ENCODE measurements around the gene ANKRD29.
A peak's percentile ranks its signal among the peaks of the same experiment; 100 is the strongest.

The ANKRD29 gene

DNA sequence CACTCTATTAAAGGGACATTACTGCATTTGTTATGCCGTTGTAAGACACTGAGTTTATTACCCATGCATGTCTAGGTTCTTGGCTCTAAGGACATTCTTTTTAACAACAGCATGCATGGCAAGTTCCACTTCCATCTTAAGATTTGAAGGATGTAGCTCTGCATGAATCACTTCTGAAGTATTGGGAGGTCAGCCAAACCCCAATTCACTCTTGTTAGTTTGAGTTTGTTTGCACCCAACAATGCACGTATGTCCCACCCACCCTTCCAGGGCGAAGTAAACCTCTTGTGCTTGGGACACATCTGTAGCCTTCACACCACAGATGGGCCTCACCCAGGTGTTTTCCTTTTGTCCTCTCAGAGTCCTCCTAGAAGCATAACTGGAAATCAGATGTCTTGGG is 21.0 kb upstream of the ANKRD29 start:
- no peak for DNase-seq

GRCh38 chr18:23683155-23683554 is 20.4 kb upstream of the ANKRD29 start:
- DNase-seq = no peak

DNA sequence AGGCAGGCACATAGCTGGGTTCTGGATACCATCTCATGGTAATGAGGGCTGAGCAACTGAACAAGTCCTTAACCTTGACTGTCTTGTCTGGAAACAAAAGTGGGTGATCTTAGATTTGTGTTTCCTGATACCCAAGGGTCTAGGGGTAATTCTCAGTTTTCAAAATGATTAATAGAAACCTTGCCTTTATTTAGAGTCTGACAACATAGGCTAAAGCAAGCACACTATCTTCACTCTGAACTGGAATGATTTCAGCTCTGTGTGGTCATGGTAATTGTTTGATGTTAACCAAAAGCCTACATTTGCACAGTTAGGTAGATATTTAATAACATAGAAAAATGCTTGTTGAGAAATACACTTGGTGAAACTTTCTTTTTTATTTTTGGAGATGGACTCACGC is 19.8 kb upstream of the ANKRD29 start:
- no peak for DNase-seq

DNA sequence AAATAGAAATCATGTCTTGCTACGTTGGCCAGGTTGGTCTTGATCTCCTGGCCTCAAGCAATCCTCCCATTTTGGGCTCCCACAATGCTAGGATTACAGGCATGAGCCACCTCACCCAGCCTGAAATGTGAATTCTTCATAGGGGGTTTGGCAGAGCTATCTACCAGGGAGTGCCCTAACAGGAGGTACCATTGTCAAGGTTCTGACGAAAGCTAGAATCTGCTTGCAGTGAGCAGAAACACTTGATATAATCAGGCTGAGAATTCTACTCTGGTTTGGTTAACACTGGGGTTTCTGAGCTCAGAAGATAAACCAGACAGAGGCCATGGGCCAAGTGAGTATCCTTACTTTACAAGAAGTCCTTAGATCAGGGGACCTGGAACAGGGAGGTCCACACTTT is 19.3 kb upstream of the ANKRD29 start:
- DNase-seq = no peak

- DNase-seq = no peak
Measured at GRCh38 chr18:23675896-23676295, 13.2 kb upstream of the ANKRD29 start.

GRCh38 chr18:23675236-23675635 is 12.5 kb upstream of the ANKRD29 start:
- no peak for DNase-seq

DNA sequence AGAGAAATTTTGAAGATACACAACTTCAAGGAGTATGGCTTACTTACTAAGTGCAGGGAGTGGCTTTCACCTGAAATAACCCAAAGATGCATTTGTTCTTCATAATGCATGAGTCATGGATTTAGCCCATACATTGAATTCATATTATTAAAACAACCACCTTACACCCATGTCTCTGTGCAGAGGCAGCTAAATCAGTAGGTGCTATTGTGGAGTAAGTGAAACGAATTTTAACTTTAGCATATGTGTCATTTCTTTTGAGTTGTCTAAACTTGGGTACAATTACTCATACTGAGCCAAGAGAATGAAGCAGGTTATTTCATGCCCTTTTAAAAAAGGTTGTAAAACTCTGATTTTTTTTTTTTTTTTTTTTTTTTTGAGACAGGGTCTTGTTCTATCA is 11.0 kb upstream of the ANKRD29 start:
- peak; percentile 23 for DNase-seq

GRCh38 chr18:23671564-23671963 is 8.9 kb upstream of the ANKRD29 start:
- no peak for DNase-seq

DNA sequence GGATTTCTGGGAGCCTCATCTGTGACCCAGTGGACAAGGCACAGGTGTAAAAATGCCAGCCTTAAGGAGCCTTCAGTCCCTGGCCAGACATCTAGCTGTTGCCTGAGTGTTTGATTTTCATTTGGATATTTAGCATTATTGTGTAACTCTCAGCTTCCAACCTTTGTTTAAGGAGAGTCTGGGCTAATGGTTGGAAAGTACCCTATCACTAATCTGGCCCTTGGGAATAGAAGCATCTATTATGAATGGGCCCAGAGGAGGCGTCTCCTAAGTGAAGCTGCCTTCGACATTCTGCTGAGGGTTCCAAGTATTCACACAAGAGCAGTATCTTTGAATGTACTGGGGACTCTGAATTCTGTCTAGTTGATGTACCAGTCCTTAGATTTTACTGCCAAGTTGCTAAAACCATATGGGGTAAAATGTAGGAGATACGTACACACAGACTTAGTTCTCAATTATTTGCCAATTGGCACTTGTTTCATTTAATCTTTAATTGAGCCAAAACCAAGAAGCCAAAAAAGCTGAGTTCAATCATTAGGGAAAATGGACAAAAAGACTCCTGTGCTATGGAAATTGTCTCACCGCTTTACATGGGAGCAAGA is 7.2 kb upstream of the ANKRD29 start:
- no peak for DNase-seq

- no peak for DNase-seq
Measured at GRCh38 chr18:23669202-23669766, 6.6 kb upstream of the ANKRD29 start.

DNA sequence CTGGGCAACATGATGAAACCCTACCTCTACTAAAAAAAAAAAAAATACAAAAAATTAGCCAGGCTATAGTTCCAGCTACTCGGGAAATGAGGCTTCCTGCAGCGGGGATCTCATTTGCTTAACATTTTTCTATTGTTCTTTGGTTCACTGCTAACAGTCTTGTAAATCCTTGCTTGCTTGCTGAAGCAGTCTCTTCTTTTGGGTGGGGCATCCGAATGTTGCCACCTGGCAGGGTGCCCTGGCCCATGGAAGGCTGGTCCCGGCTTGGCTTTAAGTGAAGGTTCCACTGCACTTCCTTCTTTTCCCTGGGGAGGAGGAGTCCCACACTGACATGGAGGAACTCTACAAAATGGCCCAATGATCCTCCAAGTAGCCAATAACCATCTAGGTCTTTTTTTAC is 6.0 kb upstream of the ANKRD29 start:
- no peak for DNase-seq

- no peak for DNase-seq
Measured at GRCh38 chr18:23667114-23667513, 4.4 kb upstream of the ANKRD29 start.

- DNase-seq = no peak
Measured at GRCh38 chr18:23664674-23665073, 2.0 kb upstream of the ANKRD29 start.

DNA sequence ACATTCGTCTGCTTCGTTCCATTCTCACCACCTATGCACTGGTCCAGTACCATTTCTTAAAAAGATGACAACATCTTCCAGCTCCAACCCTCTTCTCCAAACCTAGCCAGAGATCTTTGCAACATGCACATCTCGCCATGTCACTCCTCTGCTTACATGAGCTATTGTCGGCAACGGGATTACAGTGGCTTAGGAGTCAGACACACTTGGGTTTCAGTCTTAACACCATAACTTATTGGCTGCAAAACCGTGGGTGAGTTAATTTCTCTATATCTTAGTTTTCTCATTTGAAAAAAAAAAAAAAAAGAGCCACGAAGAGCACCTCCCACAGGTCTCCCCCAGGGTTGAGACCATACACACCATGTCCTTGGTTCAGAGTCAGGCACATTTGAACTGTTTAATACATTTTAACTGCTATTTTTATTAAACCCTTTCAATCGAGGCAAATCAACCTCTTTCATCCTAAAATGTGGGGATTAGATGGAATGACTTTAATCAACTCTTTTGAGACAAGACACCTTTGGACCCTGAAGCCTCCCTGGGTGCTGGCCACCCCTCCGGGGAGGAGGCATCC is 889 bp downstream of the ANKRD29 start:
- DNase-seq = peak; percentile 9

DNA sequence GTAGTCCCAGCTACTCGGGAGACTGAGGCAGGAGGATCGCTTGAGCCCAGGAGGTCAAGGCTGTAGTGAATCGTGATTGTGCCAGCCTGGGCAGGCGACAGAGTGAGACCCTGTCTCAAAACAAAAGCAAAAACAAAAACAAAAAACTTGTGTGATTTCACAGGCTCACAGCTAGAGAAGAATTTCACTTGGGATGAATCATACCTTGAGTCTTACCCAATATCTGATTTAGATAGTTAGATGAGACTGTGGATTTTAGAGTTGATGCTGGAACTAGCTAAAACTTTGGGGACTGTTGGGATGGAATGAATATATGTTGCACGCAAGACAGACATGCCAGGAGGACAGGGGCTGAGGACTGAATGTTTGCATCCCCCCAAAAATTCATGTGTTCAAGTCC is 4.4 kb downstream of the ANKRD29 start:
- DNase-seq = no peak

DNA sequence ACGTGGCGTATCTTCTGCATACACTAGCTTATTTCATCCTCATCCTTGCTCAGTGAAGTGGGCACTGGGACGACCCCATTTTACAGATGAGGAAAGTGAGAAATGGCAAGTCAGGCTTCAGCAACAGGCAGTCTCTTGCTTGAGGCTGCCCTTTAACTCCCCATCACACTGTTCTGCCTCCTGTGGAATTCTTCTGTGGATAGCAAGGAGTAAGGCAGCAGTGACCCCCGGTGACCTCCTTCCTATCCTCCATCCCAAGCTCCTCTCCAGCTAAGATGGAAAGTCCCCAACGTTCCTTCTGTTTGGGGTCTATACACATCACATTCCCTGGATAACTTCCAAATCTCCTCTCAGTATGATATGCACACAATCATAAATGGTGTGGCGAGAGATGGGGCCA is 10.5 kb downstream of the ANKRD29 start:
- DNase-seq = no peak

- DNase-seq = no peak
Measured at GRCh38 chr18:23650968-23651927, 11.5 kb downstream of the ANKRD29 start.

DNA sequence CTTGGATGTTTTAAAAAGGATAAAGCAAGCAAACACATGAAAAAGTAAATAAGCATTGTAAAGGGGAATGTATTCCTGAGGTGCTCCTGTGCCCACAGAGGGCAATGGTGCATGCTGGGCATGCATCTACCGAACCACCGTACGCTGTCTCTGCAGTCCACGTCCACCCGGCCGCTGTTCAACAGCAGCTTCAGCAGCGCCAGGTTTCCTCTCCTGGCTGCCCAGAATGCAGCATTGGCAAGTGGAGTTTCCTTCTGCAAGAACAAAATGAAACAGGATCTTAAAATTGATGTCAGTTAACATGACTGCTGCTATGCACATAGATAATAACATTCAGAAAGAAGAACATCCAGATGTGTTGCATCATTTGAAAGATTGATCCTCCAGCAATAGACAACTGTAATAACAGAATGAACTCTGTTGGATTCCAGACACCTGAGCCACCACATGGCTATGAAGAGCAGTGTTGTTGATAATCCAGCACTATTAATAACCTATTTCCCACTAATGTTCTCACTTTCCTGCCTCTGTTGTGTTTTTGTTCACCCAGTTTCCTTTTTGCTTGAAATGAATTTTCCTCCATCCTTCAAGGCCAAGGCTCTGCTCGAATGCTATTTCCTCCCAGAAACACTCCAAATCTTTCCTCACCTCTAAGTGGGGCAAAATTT is 13.6 kb downstream of the ANKRD29 start:
- DNase-seq = no peak

DNA sequence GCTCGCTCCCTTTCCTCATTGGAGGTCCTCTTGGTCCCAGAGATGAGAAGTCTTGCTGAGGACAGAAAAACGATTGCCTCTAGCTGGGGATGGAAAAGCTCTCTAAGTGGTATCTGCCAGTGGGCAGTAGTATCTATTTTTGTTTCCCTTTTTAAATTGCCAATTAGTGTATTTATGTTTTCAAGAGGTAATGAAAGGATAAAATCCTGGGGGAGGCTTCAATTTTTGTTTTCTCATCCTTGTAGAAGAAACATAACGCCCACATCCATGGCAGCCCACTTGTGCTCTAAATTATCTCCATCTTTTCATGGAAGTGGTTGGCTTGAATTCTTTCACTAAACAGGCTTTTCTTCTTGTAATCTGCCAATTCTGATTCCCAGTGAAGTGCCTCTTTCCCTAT is 14.3 kb downstream of the ANKRD29 start:
- DNase-seq = no peak

- DNase-seq = no peak
Measured at GRCh38 chr18:23646282-23646681, 16.4 kb downstream of the ANKRD29 start.

DNA sequence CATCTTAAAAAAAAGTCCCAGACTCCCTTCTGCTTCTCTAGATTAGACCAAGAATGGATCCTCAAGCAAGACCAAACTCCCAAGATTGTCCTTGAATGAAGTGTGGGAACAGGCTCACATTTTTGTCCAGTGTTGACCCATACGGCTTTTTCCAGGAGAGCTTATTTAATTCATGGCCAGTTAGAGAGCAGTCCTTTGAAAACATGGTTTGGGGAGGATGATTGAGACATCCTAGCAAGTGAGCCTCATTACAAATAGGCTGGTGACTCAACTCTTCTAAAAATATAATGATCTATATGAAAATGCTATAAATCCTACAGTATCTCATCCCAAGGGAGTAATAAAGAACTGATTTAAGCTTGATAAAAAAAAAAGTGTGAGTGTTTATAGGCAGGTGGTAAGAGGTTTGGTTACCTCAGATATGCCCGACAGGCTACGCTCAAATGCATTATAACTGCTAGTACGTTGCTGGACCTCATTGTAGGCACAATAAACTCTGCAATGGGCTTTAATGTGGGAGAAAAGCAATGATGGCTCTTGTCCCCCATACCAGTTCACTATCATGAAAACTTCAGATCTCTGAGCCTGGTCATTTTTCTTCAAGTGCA is 17.0 kb downstream of the ANKRD29 start:
- no peak for DNase-seq

GRCh38 chr18:23643815-23644490 is 18.8 kb downstream of the ANKRD29 start:
- no peak for DNase-seq

Data from activated CD4-positive, alpha-beta T cell treated with anti-CD3 and anti-CD28 coated beads for 48 hours (primary cell).